PFSK-1 (cell line): ENCODE data around the gene SND1.

Experiments used
- FOXP2 ChIP-seq: optimal IDR thresholded peaks from 2 replicates; pipeline ENCODE3; 2011; ENCODE audit warnings: borderline replicate concordance, control low read depth, inconsistent platforms; ENCODE audit not compliant: insufficient read depth; ENCODE audit errors: extremely low read length, extremely low read depth
- POLR2AphosphoS5 ChIP-seq: IDR thresholded peaks from 2 replicates; pipeline ENCODE4 v1.6.1; 2012; ENCODE audit warnings: low read depth, mild to moderate bottlenecking, control low read depth, low read length, moderate library complexity
- REST ChIP-seq, 2 experiments: IDR thresholded peaks; 2 replicates each; pipeline versions ENCODE4 v1.6.1 to v1.8.0; 2011 to 2012; ENCODE audit warnings: low read depth in 2 of 2, low read length in 2 of 2, control low read depth in 1 of 2, inconsistent platforms in 1 of 2, mild to moderate bottlenecking in 1 of 2, moderate library complexity in 1 of 2; ENCODE audit not compliant: insufficient read depth in 1 of 2
- SIN3A ChIP-seq: IDR thresholded peaks from 2 replicates; pipeline ENCODE4 v1.6.1; 2012; ENCODE audit warnings: mild to moderate bottlenecking, low read length, moderate library complexity, borderline replicate concordance; ENCODE audit not compliant: insufficient read depth
- TAF1 ChIP-seq: IDR thresholded peaks from 2 replicates; pipeline ENCODE4 v1.6.1; 2012; ENCODE audit warnings: low read length, control low read depth, borderline replicate concordance; ENCODE audit not compliant: insufficient read depth

SND1 gene

GRCh38 chr7:128065872-128066271 lies 413.9 kb downstream of the SND1 start:
- no peak for TF ChIP-seq REST (IDR thresholded peaks at IDR 0.05; ENCODE audit: insufficient read depth in 1 of 2, low read depth in 2 of 2, low read length in 2 of 2)
- TF ChIP-seq POLR2AphosphoS5, result no peak
- no peak for TF ChIP-seq FOXP2
- TF ChIP-seq TAF1, result no peak
- TF ChIP-seq SIN3A, result no peak

GRCh38 chr7:128066395-128066794 lies 414.4 kb downstream of the SND1 start:
- TF ChIP-seq REST (IDR thresholded peaks at IDR 0.05; ENCODE audit: insufficient read depth in 1 of 2, low read depth in 2 of 2, low read length in 2 of 2) (no peak), FOXP2 (no peak), TAF1 (no peak), SIN3A (no peak), POLR2AphosphoS5 (no peak)

GRCh38 chr7:128066858-128067257 lies 414.9 kb downstream of the SND1 start:
- TF ChIP-seq FOXP2, result no peak

- TF ChIP-seq TAF1 (no peak), SIN3A (no peak), POLR2AphosphoS5 (no peak), REST (IDR thresholded peaks at IDR 0.05; ENCODE audit: insufficient read depth in 1 of 2, low read depth in 2 of 2, low read length in 2 of 2) (no peak), FOXP2 (no peak)
Measured at GRCh38 chr7:128067983-128068382, 416.0 kb downstream of the SND1 start.

GRCh38 chr7:128068785-128069184 lies 416.8 kb downstream of the SND1 start:
- TF ChIP-seq SIN3A (no peak), POLR2AphosphoS5 (no peak), FOXP2 (no peak), REST (IDR thresholded peaks at IDR 0.05; ENCODE audit: insufficient read depth in 1 of 2, low read depth in 2 of 2, low read length in 2 of 2) (no peak), TAF1 (no peak)
